HG03139 (cell line): ENCODE measurements around the gene XPO5.

Source experiments
- ATAC-seq: cut with Tn5 transposase; IDR thresholded peaks from one replicate; pipeline ENCODE4 v1.9.1; 2021; ENCODE audit not compliant: unreplicated experiment

XPO5 gene

GRCh38 chr6:43517505-43518357, 58.1 kb downstream of the XPO5 start:
- ATAC-seq, result no peak

- peak; percentile 62 for ATAC-seq
Observed at GRCh38 chr6:43516697-43517504, 58.9 kb downstream of the XPO5 start, which contains the start of the genes POLR1C and YIPF3. TSS of gene POLR1C (plus strand) at chr6:43517089. CDS start at chr6:43517110, 21 bp downstream. TSS of gene YIPF3 (minus strand) at chr6:43516926. CDS start at chr6:43516807, 119 bp downstream.

- ATAC-seq, result no peak
Observed at GRCh38 chr6:43516367-43516696, 59.5 kb downstream of the XPO5 start.

- ATAC-seq, result no peak
Observed at GRCh38 chr6:43515808-43516207, 60.0 kb downstream of the XPO5 start.

- no peak for ATAC-seq
Observed at GRCh38 chr6:43511824-43512415, 63.9 kb downstream of the XPO5 start.

- ATAC-seq, result no peak
Observed at GRCh38 chr6:43510827-43511163, 65.0 kb downstream of the XPO5 start.

GRCh38 chr6:43509984-43510826, 65.6 kb downstream of the XPO5 start, which contains the start of gene LRRC73:
TSS of gene LRRC73 (minus strand) at chr6:43510346. CDS start at chr6:43509785, 561 bp downstream.
- ATAC-seq, result no peak

- no peak for ATAC-seq
Observed at GRCh38 chr6:43509142-43509983, 66.5 kb downstream of the XPO5 start.

GRCh38 chr6:43508481-43509141, 67.2 kb downstream of the XPO5 start:
- no peak for ATAC-seq

GRCh38 chr6:43506667-43507471, 69.0 kb downstream of the XPO5 start:
- no peak for ATAC-seq

- no peak for ATAC-seq
Observed at GRCh38 chr6:43506171-43506570, 69.7 kb downstream of the XPO5 start.

- ATAC-seq, result no peak
Observed at GRCh38 chr6:43505718-43506117, 70.1 kb downstream of the XPO5 start.

- no peak for ATAC-seq
Observed at GRCh38 chr6:43504756-43505593, 70.9 kb downstream of the XPO5 start.

GRCh38 chr6:43503443-43503842, 72.4 kb downstream of the XPO5 start:
- no peak for ATAC-seq

- ATAC-seq, result no peak
Observed at GRCh38 chr6:43502666-43503065, 73.2 kb downstream of the XPO5 start.

GRCh38 chr6:43500921-43501320, 74.9 kb downstream of the XPO5 start:
- ATAC-seq, result no peak

GRCh38 chr6:43499028-43499815, 76.6 kb downstream of the XPO5 start:
- no peak for ATAC-seq
